Body of pancreas (tissue), 4 donors: ENCODE data around the gene NHSL1. TPM values are rescaled to one million over a fixed set of nuclear protein-coding genes. Genes with fewer than 3 reads are reported as not detected.

Source experiments
- ATAC-seq: fragments of 150-250 bp; one replicate; pipeline ENCODE4 v1.9.1; 2016
- DNase-seq, 4 donors: peaks; one replicate each; pipeline ENCODE4 v3.0.0-alpha.2; 2019
- H3K27ac ChIP-seq, 4 donors: fragments of 200-600 bp; sonication (generic); 1 replicate in 3 of 4; 2 replicates in 1 of 4; pipeline versions ENCODE4 v1.5.1 to v1.6.1; 2016 to 2019; ENCODE audit warnings: mild to moderate bottlenecking in 1 of 4, mixed read lengths in 1 of 4, moderate library complexity in 1 of 4
- H3K27me3 ChIP-seq, 2 donors: fragments of 200-600 bp; sonication (generic); one replicate each; pipeline ENCODE4 v1.6.0; 2016; ENCODE audit warnings: mild to moderate bottlenecking in 1 of 2
- H3K36me3 ChIP-seq, 2 donors: fragments of 200-600 bp; sonication (generic); replicated peaks in 1 of 2; 2 replicates each; pipeline ENCODE4 v1.5.1; 2016; ENCODE audit warnings: low read depth in 2 of 2; ENCODE audit not compliant: insufficient read depth in 1 of 2
- H3K4me1 ChIP-seq: fragments of 200-600 bp; sonication (generic); one replicate; pipeline ENCODE4 v1.6.0; 2016
- H3K4me3 ChIP-seq, 2 donors: fragments of 200-600 bp; sonication (generic); 1 replicate in 1 of 2; 2 replicates in 1 of 2; pipeline ENCODE4 v1.5.1; 2016 to 2019
- H3K9me3 ChIP-seq, 3 donors: fragments of 200-600 bp; sonication (generic); 1 replicate in 2 of 3; 2 replicates in 1 of 3; pipeline ENCODE4 v1.5.1; 2016
- POLR2A ChIP-seq, 3 donors: fragments of 450-650 bp; IDR thresholded peaks; one replicate each; pipeline ENCODE4 v1.6.1; 2016; ENCODE audit warnings: antibody characterized with exemption in 3 of 3, mild to moderate bottlenecking in 2 of 3
- WGBS, 2 donors: methylation state at CpG; one replicate each; pipeline ENCODE4 v1.1.5; 2017; 5-methylcytosine and 5-hydroxymethylcytosine counted together
- intact Hi-C: fragments of 100-400 bp; cut with DNase I; formaldehyde crosslinking; loops from one replicate; pipeline ENCODE4 v1.15.1; 2023
- total RNA-seq, 2 donors: library from RNA; depleted of rRNA; stranded (reverse); fragments of >200 nt; gene quantifications; one replicate each; pipeline ENCODE4 v1.1.0, GENCODE V29; 2016
- TF ChIP-seq, protein P1 (sequence below), 7 experiments: fragments of 450-650 bp in 4 of 7; fragments of 200-600 bp in 3 of 7; sonication (generic) in 3 of 7; IDR thresholded peaks; one replicate each; pipeline ENCODE4 v1.5.1; 2016 to 2019; ENCODE audit warnings: antibody characterized with exemption in 7 of 7

NHSL1 gene
- total RNA-seq, 2 donors from 2014 or later: 5.2 to 7.3 TPM

DNA sequence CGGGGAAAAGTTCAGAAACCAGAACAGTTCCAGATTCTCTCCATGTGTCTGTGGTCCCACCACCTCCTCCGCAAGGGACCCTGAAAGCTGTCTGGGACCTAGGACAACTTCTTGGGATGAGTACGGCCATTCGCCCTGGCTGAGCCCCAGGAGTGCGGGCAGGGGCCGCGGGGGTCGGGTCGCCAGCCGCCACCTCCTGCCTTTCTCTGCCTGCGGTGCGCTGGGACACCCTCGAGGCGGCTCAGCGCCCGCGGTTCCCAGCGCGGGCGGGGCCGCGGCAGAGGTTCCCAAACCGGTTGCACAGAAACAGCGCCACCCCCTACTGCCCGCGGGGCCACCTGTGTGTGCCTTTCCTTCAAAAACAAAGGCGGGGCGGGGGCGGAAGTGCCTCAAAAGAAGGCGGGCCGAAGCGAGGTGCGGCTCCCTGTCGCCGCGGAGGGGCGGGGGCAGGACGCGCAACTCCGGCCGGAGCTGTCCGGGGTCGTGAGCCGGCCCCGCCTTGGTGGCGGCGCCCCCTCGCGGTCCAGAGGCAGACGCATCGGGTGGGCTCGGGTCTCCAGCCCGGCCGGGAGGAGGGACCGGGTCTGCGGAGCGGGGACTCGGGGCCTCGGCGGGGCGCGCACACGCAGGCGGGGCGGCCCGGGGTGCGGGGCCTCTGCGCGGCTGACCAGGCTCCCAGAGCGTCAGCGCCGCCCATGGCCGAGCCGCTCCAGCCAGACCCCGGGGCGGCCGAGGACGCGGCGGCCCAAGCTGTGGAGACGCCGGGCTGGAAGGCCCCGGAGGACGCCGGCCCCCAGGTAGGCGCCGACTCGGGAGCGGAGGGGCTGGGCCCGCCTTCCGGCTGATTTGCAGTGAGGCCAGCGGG, 95.3 kb downstream of the NHSL1 start, which contains the start of gene HEBP2:
HEBP2 (plus strand) TSS at position 423 of the 865 bp plus-strand sequence; CDS start at position 696, 273 bp downstream.
- H3K4me3 ChIP-seq: peak within 1 kb of the TSS; percentile 10 to 43
- TF ChIP-seq POLR2A (IDR thresholded peaks at IDR 0.05): peak; percentile 81 to 94 (median 92)
- TF ChIP-seq, protein P1, sequence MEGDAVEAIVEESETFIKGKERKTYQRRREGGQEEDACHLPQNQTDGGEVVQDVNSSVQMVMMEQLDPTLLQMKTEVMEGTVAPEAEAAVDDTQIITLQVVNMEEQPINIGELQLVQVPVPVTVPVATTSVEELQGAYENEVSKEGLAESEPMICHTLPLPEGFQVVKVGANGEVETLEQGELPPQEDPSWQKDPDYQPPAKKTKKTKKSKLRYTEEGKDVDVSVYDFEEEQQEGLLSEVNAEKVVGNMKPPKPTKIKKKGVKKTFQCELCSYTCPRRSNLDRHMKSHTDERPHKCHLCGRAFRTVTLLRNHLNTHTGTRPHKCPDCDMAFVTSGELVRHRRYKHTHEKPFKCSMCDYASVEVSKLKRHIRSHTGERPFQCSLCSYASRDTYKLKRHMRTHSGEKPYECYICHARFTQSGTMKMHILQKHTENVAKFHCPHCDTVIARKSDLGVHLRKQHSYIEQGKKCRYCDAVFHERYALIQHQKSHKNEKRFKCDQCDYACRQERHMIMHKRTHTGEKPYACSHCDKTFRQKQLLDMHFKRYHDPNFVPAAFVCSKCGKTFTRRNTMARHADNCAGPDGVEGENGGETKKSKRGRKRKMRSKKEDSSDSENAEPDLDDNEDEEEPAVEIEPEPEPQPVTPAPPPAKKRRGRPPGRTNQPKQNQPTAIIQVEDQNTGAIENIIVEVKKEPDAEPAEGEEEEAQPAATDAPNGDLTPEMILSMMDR (IDR thresholded peaks at IDR 0.05): peak; percentile 19 to 78 (median 48)
- peak; percentile 96 for ATAC-seq
- H3K36me3 ChIP-seq: peaks cover 4 to 20% of the 10 kb centered on the region in 2 donors
- peak within 1 kb of the TSS; percentile 90 to 97 (median 94) for H3K27ac ChIP-seq
- peak; percentile 98 to 99 (median 98) for DNase-seq
- H3K27me3 ChIP-seq: no peaks in the 10 kb centered on the region
- intact Hi-C loops: no loop called here
- 1% methylated on average over 68 of the region's 92 CpGs; no CpG with 5 or more reads in 1 of the 2 donors for WGBS, 2 donors
- H3K4me1 ChIP-seq: peaks cover 18% of the 10 kb centered on the region
- no peaks in the 10 kb centered on the region for H3K9me3 ChIP-seq

DNA sequence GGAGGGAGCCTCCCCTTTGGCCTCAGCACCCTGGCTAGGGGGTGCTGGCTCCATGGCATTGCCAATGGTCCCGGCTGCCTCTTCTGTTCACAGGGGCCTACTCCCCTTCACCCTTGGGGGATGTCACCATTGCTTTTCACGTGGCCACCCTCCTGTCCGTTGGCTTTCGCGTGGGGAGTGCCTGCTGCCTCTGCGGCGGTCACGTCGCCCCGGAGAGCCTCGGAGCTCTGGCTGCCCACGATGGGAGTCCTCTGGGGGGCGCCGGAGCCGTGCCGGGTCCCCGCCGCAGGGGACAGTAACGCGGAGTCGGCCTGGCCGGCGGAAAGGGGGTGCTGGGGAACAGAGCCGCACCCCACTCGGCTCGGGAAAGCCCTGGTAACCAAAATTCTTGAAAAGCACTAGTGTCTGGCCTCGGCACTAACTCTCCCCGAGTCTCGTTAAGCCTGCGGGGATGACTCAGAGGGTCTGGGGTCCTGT, 95.9 kb downstream of the NHSL1 start:
- DNase-seq (peak; percentile 34 to 54 (median 44)), ATAC-seq (peak; percentile 22)
- 0% methylated on average over 5 to 30 of the region's 30 CpGs for WGBS, 2 donors
- no peaks in the 10 kb centered on the region for H3K9me3 ChIP-seq
- intact Hi-C loops: no loop called here
- no peaks in the 10 kb centered on the region for H3K27me3 ChIP-seq
- peak overlapping the region; percentile 10 to 43 for H3K4me3 ChIP-seq
- H3K27ac ChIP-seq: peak overlapping the region; percentile 90 to 97 (median 94)
- peaks cover 18% of the 10 kb centered on the region for H3K4me1 ChIP-seq
- TF ChIP-seq, protein P1 (IDR thresholded peaks at IDR 0.05): peak in 2 of 7 experiments; percentile 22 to 23
- no peak for TF ChIP-seq POLR2A (IDR thresholded peaks at IDR 0.05)
- H3K36me3 ChIP-seq: peaks cover 4 to 14% of the 10 kb centered on the region in 2 donors

DNA sequence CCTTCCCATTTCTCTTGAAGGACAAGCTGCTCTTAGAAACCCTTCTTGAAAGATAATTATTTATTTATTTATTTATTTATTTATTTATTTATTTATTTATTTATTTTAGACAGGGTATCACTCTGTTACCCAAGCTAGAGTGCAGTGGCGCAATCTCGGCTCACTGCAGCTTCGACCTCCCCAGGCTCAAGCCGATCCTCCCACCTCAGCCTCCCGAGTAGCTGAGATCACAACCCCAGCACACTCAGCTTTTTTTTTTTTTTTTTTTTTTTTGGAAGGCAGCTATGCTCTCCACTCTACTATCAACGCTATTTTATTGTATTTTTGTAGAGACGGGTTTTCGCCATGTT, 96.5 kb downstream of the NHSL1 start:
- no peak for TF ChIP-seq POLR2A (IDR thresholded peaks at IDR 0.05)
- TF ChIP-seq, protein P1 (IDR thresholded peaks at IDR 0.05): no peak
- DNase-seq (no peak), ATAC-seq (no peak)
- Histone ChIP-seq H3K27ac (peak overlapping the region in 2 of 4 donors; percentile 96 to 97), H3K4me1 (peaks cover 18% of the 10 kb centered on the region), H3K9me3 (no peaks in the 10 kb centered on the region), H3K27me3 (no peaks in the 10 kb centered on the region), H3K36me3 (peaks cover 4 to 10% of the 10 kb centered on the region in 2 donors), H3K4me3 (no peak overlapping the region)
- 93 to 95% methylated on average over 8 of the region's 8 CpGs for WGBS, 2 donors
- intact Hi-C loops: no loop called here

DNA sequence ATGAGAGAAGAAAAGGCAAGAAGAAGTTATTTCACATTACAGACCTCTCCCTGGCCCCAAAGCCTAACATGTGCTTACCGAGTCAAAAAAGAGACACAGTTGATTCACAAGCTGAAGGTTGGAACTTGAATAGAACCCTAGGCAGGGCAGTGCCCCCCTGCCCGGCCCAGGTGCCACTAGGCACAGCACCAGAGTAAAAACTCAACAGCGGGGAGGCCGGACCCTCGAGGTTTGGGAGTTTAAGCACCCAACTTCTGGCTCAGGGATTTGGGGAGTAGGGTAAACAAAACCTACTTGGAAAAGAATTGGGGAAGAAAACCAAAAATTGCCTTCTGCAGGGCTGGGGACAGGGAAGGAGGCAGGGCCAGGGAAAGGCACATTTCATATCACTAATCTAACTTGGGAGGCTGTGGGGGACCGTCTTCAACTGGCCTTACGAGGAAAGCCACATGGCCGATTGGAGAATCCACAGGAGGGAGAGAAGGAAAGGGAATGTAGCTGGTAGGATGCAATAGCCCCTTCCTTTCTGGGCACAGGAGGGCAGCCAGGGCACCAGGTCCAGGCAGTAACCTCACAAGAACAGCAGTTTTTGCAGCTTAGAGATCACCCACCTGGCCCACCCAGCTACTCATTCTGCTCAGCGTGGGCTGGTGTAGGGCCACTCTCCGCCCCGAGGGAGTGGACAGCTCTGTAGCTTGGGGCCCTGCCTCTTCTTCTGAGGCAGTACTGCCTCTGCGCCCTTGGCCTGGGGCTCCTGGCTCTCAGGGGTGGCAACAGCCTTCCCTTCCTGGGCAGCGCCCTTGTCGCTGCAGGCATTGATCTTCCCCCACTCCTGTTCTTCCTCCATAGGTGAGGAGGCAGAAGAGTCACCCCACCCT, 97.1 kb downstream of the NHSL1 start:
- no peaks in the 10 kb centered on the region for H3K27me3 ChIP-seq
- TF ChIP-seq, protein P1 (IDR thresholded peaks at IDR 0.05): no peak
- intact Hi-C loops: no loop called here
- H3K4me3 ChIP-seq: no peak overlapping the region
- DNase-seq (no peak), ATAC-seq (no peak)
- H3K36me3 ChIP-seq: peaks cover 0 to 5% of the 10 kb centered on the region in 2 donors
- H3K9me3 ChIP-seq: no peaks in the 10 kb centered on the region
- peaks cover 18% of the 10 kb centered on the region for H3K4me1 ChIP-seq
- WGBS, 2 donors: 93 to 94% methylated on average over 13 to 14 of the region's 14 CpGs
- H3K27ac ChIP-seq: no peak overlapping the region
